Measurements from ENCODE around the gene RAB22A.

DNA sequence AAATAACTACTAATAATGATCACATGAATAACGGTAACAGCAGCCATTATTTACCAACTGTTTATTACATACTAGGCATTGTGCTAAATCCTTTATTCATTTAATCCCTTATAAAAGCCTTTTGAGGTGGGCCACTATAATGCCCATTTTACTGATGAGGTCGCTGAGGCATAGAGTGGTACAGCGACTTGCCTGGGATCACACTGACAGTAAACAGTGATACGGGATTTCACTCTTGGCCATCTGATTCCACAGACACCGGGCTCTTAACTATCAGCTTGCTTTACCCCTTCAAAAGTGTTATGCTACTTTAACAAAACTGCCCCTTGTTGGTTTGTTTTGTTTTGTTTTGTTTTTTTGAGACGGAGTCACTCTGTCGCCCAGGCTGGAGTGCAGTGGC, 2.2 kb upstream of the RAB22A start:
- TF ChIP-seq, protein P1, sequence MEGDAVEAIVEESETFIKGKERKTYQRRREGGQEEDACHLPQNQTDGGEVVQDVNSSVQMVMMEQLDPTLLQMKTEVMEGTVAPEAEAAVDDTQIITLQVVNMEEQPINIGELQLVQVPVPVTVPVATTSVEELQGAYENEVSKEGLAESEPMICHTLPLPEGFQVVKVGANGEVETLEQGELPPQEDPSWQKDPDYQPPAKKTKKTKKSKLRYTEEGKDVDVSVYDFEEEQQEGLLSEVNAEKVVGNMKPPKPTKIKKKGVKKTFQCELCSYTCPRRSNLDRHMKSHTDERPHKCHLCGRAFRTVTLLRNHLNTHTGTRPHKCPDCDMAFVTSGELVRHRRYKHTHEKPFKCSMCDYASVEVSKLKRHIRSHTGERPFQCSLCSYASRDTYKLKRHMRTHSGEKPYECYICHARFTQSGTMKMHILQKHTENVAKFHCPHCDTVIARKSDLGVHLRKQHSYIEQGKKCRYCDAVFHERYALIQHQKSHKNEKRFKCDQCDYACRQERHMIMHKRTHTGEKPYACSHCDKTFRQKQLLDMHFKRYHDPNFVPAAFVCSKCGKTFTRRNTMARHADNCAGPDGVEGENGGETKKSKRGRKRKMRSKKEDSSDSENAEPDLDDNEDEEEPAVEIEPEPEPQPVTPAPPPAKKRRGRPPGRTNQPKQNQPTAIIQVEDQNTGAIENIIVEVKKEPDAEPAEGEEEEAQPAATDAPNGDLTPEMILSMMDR (IDR thresholded peaks at IDR 0.05; ENCODE audit: borderline replicate concordance, extremely low read depth, low read length, poor library complexity, severe bottlenecking), result no peak
- no peak for TF ChIP-seq EZH2 (IDR thresholded peaks at IDR 0.05; ENCODE audit: borderline replicate concordance, low read depth, low read length, severe bottlenecking)

All from DND-41 (cell line).